Right ventricle myocardium inferior (tissue), 1 donor: ENCODE data around the gene YAE1. TPM values are rescaled to one million over a fixed set of nuclear protein-coding genes. Genes with fewer than 3 reads are reported as not detected.
"Not testable (repeated sequence)": the region's sequence is repeated elsewhere in the genome, so short reads cannot be mapped to it uniquely, and the experiment has no call there.

Experiments used
- ATAC-seq: fragments of 200-7000 bp; cut with Tn5 transposase; one replicate; pipeline ENCODE4 v1.9.1; 2020; ENCODE audit warnings: mild to moderate bottlenecking, moderate library complexity
- DNase-seq: peaks from one replicate; pipeline ENCODE4 v3.0.0; 2021; ENCODE audit errors: missing footprints
- intact Hi-C: fragments of 100-400 bp; cut with DNase I; formaldehyde crosslinking; loops from one replicate; pipeline ENCODE4 v1.11.0; 2022
- long read RNA-seq: library from polyadenylated mRNA; unstranded; transcript quantifications from one replicate; pipeline ENCODE4 v2.0.0, GENCODE V29; 2021
- total RNA-seq: library from RNA; stranded (reverse); fragmentation: NEBNext Ultra II Directional; extraction: Animal tissue kit (Norgen Biotek cat#: 25700); gene quantifications from one replicate; pipeline ENCODE4 v1.2.1, GENCODE V29; 2021
- donor health status: DM: no; HTN: yes; CAD: no; lungs with severe emphysema.

YAE1 gene, protein sequence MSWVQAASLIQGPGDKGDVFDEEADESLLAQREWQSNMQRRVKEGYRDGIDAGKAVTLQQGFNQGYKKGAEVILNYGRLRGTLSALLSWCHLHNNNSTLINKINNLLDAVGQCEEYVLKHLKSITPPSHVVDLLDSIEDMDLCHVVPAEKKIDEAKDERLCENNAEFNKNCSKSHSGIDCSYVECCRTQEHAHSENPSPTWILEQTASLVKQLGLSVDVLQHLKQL
- 19.0 TPM for total RNA-seq
- long read RNA-seq, partial matches to known transcripts: 0 of 3 reads
- long read RNA-seq, other reads (novel, unspliced or antisense): 1 of 3 reads

DNA sequence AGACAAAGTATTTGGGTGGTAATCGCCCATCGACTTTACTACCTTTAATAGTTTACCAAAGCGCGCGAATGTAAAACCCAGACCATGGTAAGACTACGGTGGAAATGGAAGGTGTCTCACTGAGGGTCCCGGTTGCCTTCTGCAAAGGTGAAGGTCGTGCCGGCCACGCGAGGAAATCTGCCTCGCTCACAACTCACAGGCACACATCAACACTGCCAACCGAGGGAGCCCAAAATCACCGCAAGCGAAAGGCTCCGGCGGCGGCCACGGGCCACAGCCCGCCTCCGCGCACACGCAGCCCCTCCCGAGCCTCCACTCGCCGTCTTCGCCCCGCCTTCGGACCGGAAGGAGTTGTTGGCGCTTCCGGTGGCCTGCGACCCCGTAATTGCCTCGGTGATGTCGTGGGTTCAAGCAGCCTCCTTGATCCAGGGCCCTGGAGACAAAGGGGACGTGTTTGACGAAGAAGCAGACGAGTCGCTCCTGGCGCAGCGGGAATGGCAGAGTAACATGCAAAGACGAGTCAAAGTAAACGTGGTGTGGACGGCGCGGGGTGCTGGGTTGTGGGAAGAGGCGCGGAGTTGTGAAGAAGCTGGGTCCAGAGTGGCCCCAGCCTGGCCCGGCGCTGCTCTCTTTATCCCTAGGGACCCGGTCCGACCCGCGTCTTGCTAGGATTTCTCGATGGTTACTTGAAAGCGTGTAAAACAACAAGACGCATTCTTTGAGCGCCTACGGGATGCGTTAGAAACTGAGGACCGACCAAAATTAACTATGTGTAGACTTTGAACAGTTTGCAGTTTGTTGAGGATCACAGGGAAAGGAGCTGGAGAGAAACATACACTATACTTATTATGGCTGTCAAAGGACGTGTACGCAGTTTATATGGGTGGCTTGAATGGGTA, at the start of gene YAE1:
TSS of gene YAE1 (plus strand) at position 382 of the 899 bp plus-strand sequence. CDS start at position 397, 15 bp downstream.
- ATAC-seq (peak; percentile 98), DNase-seq (peak; percentile 91)
- intact Hi-C loops: no loop called here

DNA sequence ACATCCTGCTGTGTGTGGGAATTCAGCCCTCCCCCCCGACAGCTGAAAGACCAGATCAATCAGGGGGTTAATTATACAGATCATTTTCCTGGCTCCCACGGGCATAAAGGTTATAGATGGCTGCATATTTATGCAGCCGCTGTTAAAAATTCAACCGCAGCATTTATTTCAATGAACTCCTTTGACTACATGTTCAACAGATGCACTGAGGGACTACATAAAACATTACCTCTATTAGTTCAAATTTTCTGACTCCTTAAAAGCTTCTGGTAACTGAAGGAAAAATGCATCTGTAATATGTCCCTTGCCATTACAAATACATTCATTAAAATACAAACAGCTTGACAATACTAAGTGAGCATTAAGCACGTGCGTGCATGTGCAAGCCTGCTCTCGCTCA, 49.7 kb upstream of the YAE1 start:
- no peak for DNase-seq
- intact Hi-C loops: no loop called here
- no peak for ATAC-seq

DNA sequence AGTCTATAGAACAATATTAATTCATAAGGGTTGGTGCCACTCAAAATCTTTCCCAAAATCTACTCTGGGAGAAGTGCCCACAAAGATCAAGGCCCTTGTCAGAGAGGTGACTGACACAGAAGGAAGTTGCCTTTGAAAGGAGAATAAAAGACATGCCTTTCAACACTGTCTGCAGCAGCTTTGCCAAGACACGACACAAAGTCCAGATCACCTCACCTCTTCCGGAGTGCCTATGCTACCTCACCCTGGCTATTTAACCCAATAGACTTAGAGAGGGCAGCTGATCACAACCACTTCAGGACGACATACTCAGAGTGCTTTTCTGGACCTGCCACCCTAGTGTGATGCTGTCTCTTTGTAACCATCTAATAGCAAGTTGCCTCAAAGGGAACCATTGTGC, 49.0 kb upstream of the YAE1 start:
- DNase-seq (no peak), ATAC-seq (no peak)
- intact Hi-C loops: no loop called here

DNA sequence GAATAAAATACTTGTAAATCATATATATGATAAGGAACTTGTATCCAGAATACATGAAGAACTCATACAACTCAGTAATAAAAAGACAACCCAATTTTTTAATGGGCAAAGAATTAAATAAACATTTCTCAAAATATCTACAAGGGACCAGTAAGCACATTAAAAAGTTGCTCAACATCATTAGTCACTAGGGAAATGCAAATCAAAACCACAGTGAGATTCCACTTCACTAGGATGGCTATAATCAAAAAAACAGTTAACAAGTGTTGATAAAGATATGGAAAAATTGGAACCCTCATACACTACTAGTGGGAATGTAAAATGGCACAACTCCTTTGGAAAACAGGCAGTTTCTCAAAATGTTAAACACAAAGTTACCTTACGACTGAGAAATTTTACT, 40.3 kb upstream of the YAE1 start:
- no peak for ATAC-seq
- intact Hi-C loops: loop anchor here (10.0 kb wide), 2 partner anchors 591 to 1131 kb away; no protein-coding TSS in a partner anchor
- DNase-seq: no peak

DNA sequence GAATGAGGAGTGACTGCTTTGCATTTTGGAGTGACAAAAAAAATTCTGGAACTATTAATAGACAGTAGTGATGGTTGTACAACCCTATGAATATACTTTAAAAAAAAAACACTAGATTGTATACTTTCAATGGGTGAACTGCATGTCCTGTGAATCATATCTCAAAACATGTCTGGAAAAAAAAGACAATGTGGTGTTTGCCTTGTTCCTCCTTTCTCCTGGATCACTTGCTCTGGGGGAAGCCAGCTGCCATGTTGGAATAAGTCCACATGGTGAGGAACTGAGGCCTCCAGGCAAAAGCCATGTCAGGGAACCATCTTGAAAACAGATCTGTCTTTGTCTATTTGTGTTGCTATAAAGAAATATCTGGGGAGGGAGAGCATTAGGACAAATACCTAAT, 39.5 kb upstream of the YAE1 start:
- intact Hi-C loops: loop anchor here (10.0 kb wide), 2 partner anchors 592 to 1132 kb away; no protein-coding TSS in a partner anchor
- DNase-seq: no peak
- ATAC-seq: no peak

DNA sequence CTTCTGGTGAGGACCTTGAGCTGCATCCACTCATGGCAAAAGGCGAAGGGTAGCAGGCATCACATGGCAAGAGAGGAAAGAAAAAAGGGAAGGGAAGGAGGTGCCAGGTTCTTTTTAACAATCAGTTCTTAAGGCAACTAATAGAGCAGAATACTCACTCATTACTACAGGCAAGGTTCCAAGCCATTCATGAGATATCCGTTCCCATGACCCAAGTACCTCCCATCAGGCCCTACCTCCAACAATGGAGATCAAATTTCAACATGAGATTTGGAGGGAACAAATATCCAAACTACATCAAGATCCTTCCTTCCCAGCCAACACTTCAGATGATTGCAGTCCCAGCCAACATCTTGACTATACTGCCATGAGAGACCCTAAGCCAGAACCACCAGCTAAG, 38.9 kb upstream of the YAE1 start:
- intact Hi-C loops: loop anchor here (10.0 kb wide), 2 partner anchors 592 to 1132 kb away; no protein-coding TSS in a partner anchor
- ATAC-seq (no peak), DNase-seq (no peak)

DNA sequence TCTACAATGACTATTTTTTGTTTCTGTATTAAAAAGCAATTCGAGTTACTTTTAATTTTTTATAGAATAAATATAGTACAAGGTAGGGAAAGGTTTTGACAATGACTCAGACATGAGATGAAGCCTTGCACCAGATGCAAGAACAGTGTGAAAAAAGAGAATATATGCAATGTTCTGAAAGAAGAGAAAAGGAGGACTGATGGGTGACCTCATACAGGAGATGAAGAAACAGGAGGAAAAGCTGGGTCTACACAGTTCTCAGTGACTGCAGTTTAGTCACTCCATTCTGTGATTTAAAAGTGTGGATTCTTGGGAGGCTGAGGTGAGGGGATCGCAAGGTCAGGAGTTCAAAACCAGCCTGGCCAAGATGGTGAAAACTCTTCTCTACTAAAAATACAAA, 38.3 kb upstream of the YAE1 start:
- no peak for ATAC-seq
- DNase-seq: no peak
- intact Hi-C loops: loop anchor here (10.0 kb wide), 2 partner anchors 593 to 1133 kb away; no protein-coding TSS in a partner anchor

DNA sequence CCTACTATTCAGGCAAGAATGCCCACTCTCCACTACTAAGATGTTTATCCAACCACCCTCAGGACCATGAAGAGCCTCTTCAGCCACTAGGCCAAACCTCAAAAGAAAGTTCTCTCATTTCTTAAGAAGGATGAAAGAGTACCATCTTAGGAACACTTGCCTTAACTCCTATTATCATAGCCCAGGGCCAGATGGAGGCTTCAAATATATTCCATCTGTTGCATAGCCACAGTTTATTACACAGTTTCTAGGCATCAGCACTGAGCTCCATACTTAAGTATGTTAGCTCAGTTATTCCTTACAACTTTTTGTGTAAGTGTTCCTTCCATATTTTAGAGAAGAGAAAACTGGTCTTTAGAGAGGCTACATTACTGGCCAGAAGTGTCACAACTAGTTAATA, 37.4 kb upstream of the YAE1 start:
- ATAC-seq (no peak), DNase-seq (no peak)
- intact Hi-C loops: loop anchor here (10.0 kb wide), 2 partner anchors 594 to 1134 kb away; no protein-coding TSS in a partner anchor

DNA sequence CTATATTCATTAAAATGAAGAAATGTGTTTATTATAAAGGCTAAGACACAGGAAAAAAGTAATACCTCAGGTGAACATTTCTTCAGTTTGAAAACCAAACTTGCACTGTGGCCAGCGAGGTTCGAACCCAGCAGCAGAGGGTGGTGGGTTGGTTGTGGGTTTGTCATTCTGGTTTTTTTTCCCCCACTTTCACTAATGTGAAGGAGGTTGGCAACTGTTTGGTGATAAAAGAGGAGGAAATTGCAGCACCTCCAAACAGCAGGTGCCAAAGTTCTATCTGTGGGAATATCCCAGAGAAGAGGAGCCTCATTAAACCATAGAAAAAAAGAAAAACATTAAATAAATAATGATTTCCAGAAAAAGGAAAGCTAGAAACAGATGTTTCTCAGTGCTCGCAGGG, 36.6 kb upstream of the YAE1 start:
- no peak for ATAC-seq
- intact Hi-C loops: loop anchor here (10.0 kb wide), 2 partner anchors 595 to 1135 kb away; no protein-coding TSS in a partner anchor
- DNase-seq: no peak

DNA sequence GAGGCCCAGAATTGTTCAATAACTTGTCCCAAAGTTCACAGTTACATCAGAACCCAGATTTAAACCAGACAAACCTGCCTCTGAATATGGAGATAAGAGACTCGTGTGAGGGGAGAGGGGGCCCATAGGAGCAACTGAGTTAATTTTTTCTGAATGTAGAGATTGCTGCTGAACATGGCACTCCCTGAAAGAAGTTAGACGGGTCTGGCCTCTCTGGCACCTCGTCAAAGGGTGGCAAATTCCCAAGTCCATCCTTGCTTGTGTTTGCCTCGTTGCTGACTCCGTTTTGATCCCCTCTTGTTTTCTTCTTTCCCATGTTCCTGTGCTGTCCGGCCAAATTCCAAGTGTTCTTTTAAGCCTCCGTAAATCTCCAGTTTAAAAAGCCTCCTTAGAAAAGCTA, 35.2 kb upstream of the YAE1 start:
- ATAC-seq: no peak
- intact Hi-C loops: no loop called here
- no peak for DNase-seq

DNA sequence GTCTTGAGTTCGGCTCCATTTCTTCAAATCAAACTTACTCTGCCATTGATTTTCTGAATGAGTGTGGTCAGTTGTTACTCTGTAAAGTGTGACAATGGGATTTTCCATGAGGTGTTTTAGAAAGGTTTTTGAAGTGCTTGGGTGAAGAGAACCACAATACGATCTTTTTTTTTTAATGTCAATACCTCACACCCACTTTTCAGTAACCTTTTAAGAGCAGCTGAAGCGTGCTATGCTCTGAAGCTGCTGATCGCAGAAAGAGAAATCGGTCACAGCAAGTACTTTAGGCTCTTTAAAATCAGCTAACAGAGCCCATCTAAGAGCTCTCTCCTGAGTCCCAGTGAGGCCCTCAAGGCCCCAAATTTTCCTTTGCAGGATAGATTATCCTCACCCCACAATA, 34.4 kb upstream of the YAE1 start:
- DNase-seq (no peak), ATAC-seq (no peak)
- intact Hi-C loops: no loop called here

DNA sequence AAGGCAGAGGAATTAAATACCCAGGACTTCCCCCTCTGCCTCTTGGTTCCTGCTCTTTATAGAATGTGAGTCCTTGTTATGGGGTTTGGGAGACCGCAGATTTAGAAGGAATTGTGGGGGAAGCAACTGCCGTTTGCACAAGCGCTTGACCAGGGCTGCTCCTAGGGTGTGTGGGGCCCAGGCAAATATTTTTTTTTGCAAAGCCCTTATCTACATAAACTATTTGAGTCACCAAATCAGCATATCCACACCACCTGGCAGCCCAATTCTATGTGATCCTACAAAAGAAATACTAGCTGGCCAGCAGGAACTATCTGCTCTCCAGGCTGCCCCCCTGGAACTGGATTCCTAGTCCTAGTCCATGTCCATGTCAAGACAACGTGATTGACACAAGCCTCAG, 33.4 kb upstream of the YAE1 start:
- DNase-seq (no peak), ATAC-seq (no peak)
- intact Hi-C loops: no loop called here

DNA sequence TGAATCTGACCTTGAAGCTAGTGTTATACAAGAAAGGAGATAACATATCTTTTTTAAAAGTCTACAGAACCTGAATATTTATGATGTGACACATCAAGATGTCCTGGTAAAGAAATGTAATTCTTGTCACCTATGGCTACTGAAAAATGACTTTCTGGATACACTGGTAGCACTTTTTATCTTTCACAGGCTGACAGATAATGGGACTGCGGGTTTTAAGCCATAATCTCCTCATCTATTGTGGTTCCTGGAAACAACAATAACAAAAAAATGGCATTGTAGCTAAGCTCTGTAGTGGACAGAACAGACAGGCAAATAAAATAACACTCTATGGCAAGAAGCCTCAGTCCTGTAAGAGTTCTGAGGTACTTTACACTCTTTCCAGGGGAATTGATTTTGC, 31.6 kb upstream of the YAE1 start:
- ATAC-seq: no peak

DNA sequence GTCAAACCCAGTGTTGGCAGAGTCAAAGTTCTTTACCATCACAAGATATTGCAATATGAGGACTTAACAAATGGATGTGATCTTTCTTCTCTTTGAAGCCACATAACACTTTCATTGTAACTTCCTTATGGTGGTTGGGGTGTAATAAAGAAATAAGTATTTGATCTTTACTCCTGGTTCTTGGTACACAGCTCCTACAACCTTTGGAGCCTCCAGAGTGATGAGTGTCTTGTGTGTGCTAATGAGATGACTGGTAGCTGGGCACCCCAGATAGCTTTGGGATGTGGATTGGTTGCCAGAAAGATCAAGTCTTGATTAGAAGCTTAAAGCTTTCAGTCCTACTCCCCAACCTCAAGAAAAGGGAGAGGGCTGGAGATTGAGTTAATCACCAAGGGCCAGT, 31.1 kb upstream of the YAE1 start:
- intact Hi-C loops: no loop called here
- no peak for ATAC-seq
- no peak for DNase-seq

More for the DNA sequence above, 31.6 kb upstream of the YAE1 start:
- intact Hi-C loops: no loop called here
- no peak for DNase-seq

DNA sequence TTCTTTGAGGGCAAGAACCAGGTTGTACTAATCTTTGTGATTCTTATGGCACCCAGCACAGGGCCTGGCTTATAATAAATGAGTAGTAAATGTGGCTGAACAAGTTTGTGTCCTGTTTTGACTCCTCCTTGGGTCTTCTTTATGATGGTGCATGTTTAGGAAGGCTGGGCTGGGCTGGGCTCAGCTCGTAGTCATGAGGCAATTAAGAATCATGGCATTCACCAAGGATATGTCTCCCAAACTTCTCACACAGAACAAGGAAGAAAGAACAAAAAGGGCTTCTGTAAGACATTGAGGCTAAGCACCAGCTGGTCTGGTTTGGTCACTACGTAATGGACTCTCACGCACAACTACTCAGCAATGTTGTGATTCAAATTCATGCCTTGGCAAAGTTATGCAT, 30.5 kb upstream of the YAE1 start:
- DNase-seq (no peak), ATAC-seq (no peak)
- intact Hi-C loops: no loop called here

DNA sequence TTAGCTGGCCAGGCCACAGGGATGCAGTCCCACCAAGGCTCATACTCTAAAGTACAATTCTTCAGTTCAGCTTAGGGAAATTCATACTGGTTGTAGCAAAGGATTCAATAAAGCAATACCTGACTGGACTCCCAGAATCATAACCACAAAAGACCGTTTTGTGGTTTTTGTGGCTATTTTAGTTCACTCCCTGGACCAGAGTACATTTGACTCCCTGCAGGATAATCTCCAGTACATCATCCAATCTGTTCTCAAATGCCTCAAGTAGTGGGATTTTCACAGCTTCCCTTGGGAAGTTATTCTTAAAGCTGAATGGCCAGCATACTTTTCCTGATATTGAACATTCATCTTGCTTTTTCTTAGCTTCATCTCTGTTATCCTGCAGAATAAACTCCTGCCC, 29.3 kb upstream of the YAE1 start:
- no peak for ATAC-seq
- intact Hi-C loops: no loop called here

DNA sequence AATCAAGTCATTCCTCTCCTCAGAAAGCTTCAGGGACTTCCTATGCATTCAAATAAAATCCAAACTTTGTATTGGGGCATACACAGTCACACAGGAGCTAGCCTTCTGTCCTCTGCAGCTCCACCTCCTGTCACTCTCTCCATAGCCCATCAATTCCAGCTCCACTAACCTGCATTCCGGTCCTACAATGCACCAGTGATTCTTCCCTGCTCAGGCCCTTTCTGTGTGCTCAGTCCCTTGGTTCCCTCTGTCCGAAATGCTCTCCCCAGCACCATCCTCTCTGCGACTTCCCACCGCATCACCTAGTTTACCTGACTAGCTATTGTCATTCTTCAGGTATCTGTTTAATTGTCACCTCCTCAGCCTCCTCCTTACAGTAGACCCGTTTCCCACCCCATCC, 26.4 kb upstream of the YAE1 start:
- ATAC-seq: no peak
- intact Hi-C loops: no loop called here
- DNase-seq: no peak

More for the DNA sequence above, 29.3 kb upstream of the YAE1 start:
- DNase-seq: no peak

DNA sequence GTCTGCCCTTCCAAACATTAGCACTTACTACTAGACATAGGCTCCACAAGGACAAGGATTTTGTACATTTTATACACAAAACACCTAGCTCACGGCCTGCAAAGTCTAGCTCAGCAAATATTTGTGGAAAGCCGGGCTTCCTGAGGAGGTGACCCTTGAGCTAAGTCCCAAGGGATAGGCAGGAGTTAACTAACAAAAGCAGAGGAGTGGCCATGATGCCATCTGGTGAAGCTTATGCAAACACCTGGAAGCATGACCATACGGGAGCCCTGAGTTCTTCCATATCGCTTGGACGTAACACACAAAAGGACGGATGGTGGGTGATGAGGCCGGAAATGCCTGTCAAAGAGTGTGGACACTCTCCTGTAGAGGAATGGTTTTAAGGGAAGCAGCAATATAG, 25.9 kb upstream of the YAE1 start:
- DNase-seq: no peak
- no peak for ATAC-seq
- intact Hi-C loops: no loop called here

DNA sequence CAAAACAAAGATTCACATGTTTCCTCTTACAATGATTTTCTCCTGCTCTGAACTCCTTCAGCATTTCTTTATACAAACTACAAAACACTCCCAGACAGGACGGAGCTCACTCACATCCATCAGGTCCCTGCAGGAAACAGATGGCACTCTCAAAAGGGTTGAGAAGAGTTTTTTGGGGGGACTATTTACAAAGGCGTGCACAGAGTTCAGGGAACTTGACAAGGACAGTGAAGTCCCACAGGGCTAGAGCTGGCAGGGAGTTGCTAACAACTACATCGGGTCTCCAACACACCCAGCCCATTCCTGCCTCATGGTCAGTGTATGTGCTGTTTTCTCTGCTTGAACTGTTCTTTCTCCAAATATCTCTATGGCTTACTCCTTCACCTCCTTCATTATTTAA, 24.7 kb upstream of the YAE1 start:
- DNase-seq (no peak), ATAC-seq (no peak)
- intact Hi-C loops: no loop called here

DNA sequence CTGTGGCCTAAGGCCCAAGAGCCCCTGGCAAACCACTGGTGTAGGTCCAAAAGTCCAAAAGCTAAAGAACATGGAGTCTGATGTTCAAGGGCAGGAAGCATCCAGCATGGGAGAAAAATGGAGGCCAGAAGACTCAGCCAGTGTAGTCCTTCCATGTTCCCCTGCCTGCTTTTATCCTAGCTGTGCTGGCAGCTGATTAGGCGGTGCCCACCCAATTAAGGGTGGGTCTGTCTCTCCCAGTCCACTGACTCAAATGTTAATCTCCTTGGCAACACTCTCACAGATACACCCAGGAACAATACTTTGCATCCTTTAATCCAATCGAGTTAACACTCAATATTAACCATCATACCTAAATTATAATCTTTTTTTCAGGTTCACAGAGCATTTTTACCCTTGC, 21.4 kb upstream of the YAE1 start:
- intact Hi-C loops, ATAC-seq, DNase-seq: not testable (repeated sequence)
